Measurements from ENCODE around the gene SEC14L6. TPM values are rescaled to one million over a fixed set of nuclear protein-coding genes. Genes with fewer than 3 reads are reported as not detected.

The SEC14L6 gene
- polyA plus RNA-seq, 1 experiment, result 0.09 TPM

GRCh38 chr22:30523646-30524489, 22.7 kb downstream of the SEC14L6 start:
- Histone ChIP-seq H3K4me3 (ENCODE audit: low read depth, low read length) (no peak overlapping the region), H3K27me3 (ENCODE audit: control insufficient read depth, insufficient read depth, low read length) (0 out of 2 replicates have a peak, but pooled peaks cover 5% of the 10 kb centered on the region), H3K36me3 (ENCODE audit: control insufficient read depth, insufficient read depth, low read length) (no peaks in the 10 kb centered on the region)
- ChIA-PET CTCF (interaction anchor here (1.4 kb wide), 1 partner anchor 10 kb away, joined by 4 read pairs; no protein-coding TSS in a partner anchor), POLR2A (no interaction called here)
- TF ChIP-seq CTCF (IDR thresholded peaks at IDR 0.05; ENCODE audit: insufficient read depth, low read depth, low read length), result no peak
- no peak for DNase-seq (ENCODE audit: low read depth)

GRCh38 chr22:30521368-30522156, 25.0 kb downstream of the SEC14L6 start:
- Histone ChIP-seq H3K27me3 (ENCODE audit: control insufficient read depth, insufficient read depth, low read length) (peaks cover 6% of the 10 kb centered on the region; the same call in 1 of the 2 replicates), H3K36me3 (ENCODE audit: control insufficient read depth, insufficient read depth, low read length) (no peaks in the 10 kb centered on the region), H3K4me3 (ENCODE audit: low read depth, low read length) (no peak overlapping the region)
- ChIA-PET POLR2A (no interaction called here), CTCF (interaction anchor here (1.1 kb wide), 1 partner anchor 76 kb away, joined by 4 read pairs; no protein-coding TSS in a partner anchor)
- TF ChIP-seq CTCF (IDR thresholded peaks at IDR 0.05; ENCODE audit: insufficient read depth, low read depth, low read length), result no peak
- no peak for DNase-seq (ENCODE audit: low read depth)

- no peaks in the 10 kb centered on the region for H3K36me3 ChIP-seq (ENCODE audit: control insufficient read depth, insufficient read depth, low read length)
- ChIA-PET POLR2A (no interaction called here), CTCF (interaction anchor here (1.0 to 1.2 kb wide), 2 partner anchors 12 to 30 kb away, joined by 3 read pairs; no protein-coding TSS in a partner anchor)
- DNase-seq (ENCODE audit: low read depth), result no peak
- peaks cover 5% of the 10 kb centered on the region; the same call in 1 of the 2 replicates for H3K27me3 ChIP-seq (ENCODE audit: control insufficient read depth, insufficient read depth, low read length)
- no peak overlapping the region for H3K4me3 ChIP-seq (ENCODE audit: low read depth, low read length)
- TF ChIP-seq CTCF (IDR thresholded peaks at IDR 0.05; ENCODE audit: insufficient read depth, low read depth, low read length), result no peak
These were observed 26.6 kb downstream of the SEC14L6 start for GRCh38 chr22:30519842-30520425.

- DNase-seq (ENCODE audit: low read depth), result no peak
- TF ChIP-seq CTCF (IDR thresholded peaks at IDR 0.05; ENCODE audit: insufficient read depth, low read depth, low read length), result no peak
- no peak overlapping the region for H3K4me3 ChIP-seq (ENCODE audit: low read depth, low read length)
- POLR2A ChIA-PET, result no interaction called here
- peaks cover 4% of the 10 kb centered on the region; the same call in 1 of the 2 replicates for H3K27me3 ChIP-seq (ENCODE audit: control insufficient read depth, insufficient read depth, low read length)
- CTCF ChIA-PET, result interaction anchor here (1.1 kb wide), 1 partner anchor 12 kb away, joined by 3 read pairs; no protein-coding TSS in a partner anchor
- no peaks in the 10 kb centered on the region for H3K36me3 ChIP-seq (ENCODE audit: control insufficient read depth, insufficient read depth, low read length)
These were observed 29.8 kb downstream of the SEC14L6 start for GRCh38 chr22:30516731-30517130.

Data from BJ (cell line).